ENCODE data around the gene SMYD3. TPM values are rescaled to one million over a fixed set of nuclear protein-coding genes. Genes with fewer than 3 reads are reported as not detected.

The SMYD3 gene
- total RNA-seq, 4 donors from 2014 or later, result 8.4 to 25.7 (median 14.4) TPM

DNA sequence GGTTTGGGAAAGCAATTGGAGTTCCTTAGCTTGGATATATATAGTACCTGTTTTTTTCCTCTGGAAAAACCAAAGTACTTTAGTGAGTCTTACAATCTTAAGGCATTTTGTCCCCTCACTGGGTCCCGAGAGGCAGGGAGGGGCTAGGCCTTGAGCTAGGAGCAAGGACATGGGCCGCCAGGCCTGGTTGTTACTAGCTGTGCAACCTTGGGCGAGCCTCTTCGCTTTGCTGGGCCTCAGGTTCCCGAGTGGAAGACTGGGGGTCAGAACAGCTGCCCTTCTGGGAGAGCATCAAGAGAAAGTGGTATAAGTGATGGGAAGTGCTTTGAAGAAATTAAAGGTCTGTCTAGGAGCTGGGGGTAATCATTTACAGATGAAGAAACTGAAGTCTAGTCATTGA, 799.1 kb downstream of the SMYD3 start:
- peak in 1 of 2 donors; percentile 81 for DNase-seq (ENCODE audit: low spot score in 2 of 2)
- 87 to 93% methylated on average over 5 of the region's 5 CpGs for WGBS, 2 donors
- no peak overlapping the region for H3K4me3 ChIP-seq (ENCODE audit: low read depth, poor library complexity, severe bottlenecking)
- TF ChIP-seq, protein P1, sequence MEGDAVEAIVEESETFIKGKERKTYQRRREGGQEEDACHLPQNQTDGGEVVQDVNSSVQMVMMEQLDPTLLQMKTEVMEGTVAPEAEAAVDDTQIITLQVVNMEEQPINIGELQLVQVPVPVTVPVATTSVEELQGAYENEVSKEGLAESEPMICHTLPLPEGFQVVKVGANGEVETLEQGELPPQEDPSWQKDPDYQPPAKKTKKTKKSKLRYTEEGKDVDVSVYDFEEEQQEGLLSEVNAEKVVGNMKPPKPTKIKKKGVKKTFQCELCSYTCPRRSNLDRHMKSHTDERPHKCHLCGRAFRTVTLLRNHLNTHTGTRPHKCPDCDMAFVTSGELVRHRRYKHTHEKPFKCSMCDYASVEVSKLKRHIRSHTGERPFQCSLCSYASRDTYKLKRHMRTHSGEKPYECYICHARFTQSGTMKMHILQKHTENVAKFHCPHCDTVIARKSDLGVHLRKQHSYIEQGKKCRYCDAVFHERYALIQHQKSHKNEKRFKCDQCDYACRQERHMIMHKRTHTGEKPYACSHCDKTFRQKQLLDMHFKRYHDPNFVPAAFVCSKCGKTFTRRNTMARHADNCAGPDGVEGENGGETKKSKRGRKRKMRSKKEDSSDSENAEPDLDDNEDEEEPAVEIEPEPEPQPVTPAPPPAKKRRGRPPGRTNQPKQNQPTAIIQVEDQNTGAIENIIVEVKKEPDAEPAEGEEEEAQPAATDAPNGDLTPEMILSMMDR (IDR thresholded peaks at IDR 0.05), result no peak
- no peak for TF ChIP-seq POLR2A (IDR thresholded peaks at IDR 0.05)
- intact Hi-C loops (cut with DNase I; ENCODE audit: low total_unique reads), result no loop called here

DNA sequence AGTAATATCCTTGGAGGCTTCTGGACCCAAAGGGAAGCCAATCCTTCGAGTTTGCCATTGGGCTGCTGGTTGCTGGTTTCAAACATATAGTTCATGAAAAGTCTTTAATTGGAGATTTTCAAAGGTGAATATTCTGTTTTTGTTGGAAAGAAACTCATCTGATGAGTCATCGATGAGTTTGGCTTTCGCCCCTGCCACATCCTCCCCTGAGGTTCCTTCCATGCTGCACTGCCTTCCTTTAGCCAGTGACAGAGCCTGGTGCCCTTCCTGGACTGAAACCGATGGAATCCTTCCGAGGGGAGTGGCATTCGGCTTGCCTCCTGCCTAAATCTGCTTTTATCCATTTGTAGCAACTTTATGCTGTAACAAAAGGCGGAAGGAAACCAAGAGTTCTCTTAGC, 802.3 kb downstream of the SMYD3 start:
- 57 to 80% methylated on average over 7 of the region's 7 CpGs for WGBS, 2 donors
- peak in 1 of 2 donors; percentile 20 for DNase-seq (ENCODE audit: low spot score in 2 of 2)
- TF ChIP-seq POLR2A (IDR thresholded peaks at IDR 0.05), result no peak
- TF ChIP-seq, protein P1 (IDR thresholded peaks at IDR 0.05), result no peak
- H3K4me3 ChIP-seq (ENCODE audit: low read depth, poor library complexity, severe bottlenecking), result no peak overlapping the region
- intact Hi-C loops (cut with DNase I; ENCODE audit: low total_unique reads), result no loop called here

DNA sequence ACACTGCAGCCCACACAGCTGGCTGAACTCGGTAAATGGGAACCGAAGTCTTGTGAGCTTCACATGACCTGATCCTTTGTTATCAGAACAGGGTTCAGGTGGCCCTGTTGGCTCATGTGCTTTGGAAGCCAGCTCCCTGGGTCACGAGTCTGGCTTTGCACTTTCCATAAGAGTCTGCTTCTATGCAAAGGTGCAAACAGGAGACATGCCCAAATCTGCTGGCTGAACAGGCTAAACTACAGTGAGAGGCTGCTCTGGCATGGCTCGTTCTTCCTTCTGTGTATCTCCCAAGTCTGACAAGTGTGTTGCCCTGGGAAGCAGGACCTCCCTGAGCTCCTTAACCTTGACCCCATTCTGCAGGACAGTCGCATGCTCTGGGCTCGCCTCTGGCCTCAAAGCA, 802.7 kb downstream of the SMYD3 start:
- 64 to 69% methylated on average over 6 of the region's 6 CpGs for WGBS, 2 donors
- peak in 1 of 2 donors; percentile 34 for DNase-seq (ENCODE audit: low spot score in 2 of 2)
- no peak overlapping the region for H3K4me3 ChIP-seq (ENCODE audit: low read depth, poor library complexity, severe bottlenecking)
- intact Hi-C loops (cut with DNase I; ENCODE audit: low total_unique reads), result no loop called here
- TF ChIP-seq, protein P1 (IDR thresholded peaks at IDR 0.05), result no peak
- no peak for TF ChIP-seq POLR2A (IDR thresholded peaks at IDR 0.05)

DNA sequence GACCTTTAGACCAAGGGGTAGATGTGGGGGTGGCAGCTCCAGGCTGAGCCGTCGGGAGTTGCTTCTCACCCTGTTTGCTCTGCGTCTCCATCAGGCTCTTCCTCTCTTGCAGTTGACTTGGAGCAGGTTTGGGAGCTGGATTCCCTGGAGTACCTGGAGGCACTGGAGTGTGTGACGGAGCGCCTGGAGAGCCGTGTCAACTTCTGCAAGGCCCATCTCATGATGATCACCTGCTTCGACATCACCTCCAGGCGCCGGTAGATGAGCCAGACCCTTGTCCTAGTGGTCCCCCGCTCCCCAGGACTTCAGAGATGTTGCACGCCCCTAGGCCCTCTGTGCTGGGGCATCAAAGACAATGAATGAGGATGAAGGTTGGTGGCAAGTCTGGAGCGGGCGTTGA, 804.7 kb downstream of the SMYD3 start:
- no peak for DNase-seq (ENCODE audit: low spot score in 2 of 2)
- WGBS, 2 donors, result 95 to 96% methylated on average over 11 to 12 of the region's 13 CpGs
- no peak overlapping the region for H3K4me3 ChIP-seq (ENCODE audit: low read depth, poor library complexity, severe bottlenecking)
- intact Hi-C loops (cut with DNase I; ENCODE audit: low total_unique reads), result no loop called here
- TF ChIP-seq POLR2A (IDR thresholded peaks at IDR 0.05), result no peak
- TF ChIP-seq, protein P1 (IDR thresholded peaks at IDR 0.05), result no peak

DNA sequence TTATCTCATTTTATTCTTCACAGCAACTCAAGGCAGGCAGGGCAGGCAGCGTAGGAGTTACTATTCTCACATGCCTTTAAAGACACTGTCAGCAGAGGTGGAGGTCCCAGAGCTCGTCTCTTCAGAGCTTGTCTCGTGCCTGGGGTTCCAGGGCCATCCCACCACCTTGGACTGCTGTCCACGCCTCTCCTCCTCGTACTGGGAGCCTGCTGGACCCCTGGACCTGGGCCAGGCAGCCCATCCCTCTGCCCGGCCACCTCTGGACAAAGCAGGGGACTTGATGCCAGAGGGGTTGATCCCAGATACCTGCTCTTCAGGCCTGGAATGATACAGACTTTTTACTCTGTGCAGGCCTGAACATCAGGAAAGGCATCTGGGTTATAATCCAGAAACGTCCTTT, 805.4 kb downstream of the SMYD3 start:
- WGBS, 2 donors, result 91 to 92% methylated on average over 7 of the region's 7 CpGs
- no peak for DNase-seq (ENCODE audit: low spot score in 2 of 2)
- intact Hi-C loops (cut with DNase I; ENCODE audit: low total_unique reads), result no loop called here
- TF ChIP-seq, protein P1 (IDR thresholded peaks at IDR 0.05), result no peak
- TF ChIP-seq POLR2A (IDR thresholded peaks at IDR 0.05), result no peak
- H3K4me3 ChIP-seq (ENCODE audit: low read depth, poor library complexity, severe bottlenecking), result no peak overlapping the region

DNA sequence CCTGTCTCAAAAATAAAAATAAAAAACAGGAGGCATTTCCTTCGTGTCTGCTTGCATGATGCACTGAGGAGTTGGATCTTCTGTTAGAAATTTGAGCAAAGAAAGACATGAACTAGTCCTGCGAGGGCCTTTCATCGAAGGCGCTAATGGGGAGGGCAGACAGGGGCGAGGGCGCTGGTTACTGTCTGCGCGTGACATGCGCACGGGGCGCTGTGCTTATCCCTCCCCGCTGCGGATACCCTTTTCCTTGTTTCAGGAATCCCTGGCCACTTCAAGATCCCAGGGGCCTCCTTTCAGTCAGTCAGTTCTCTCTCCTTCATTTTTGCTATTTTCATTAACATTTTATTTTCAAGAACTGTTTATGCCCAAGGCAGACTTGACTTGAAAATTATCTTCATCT, 806.4 kb downstream of the SMYD3 start:
- intact Hi-C loops (cut with DNase I; ENCODE audit: low total_unique reads), result no loop called here
- no peak for TF ChIP-seq POLR2A (IDR thresholded peaks at IDR 0.05)
- TF ChIP-seq, protein P1 (IDR thresholded peaks at IDR 0.05), result no peak
- no peak overlapping the region for H3K4me3 ChIP-seq (ENCODE audit: low read depth, poor library complexity, severe bottlenecking)
- DNase-seq (ENCODE audit: low spot score in 2 of 2), result no peak
- 95 to 96% methylated on average over 13 of the region's 13 CpGs for WGBS, 2 donors
